GM12872 (cell line): ENCODE results near the gene IL22.

ENCODE experiments used
- TF ChIP-seq, protein P1 (sequence below): IDR thresholded peaks from 3 replicates; pipeline ENCODE4 v1.5.1; 2011; ENCODE audit warnings: low read depth, mild to moderate bottlenecking, low read length, moderate library complexity; ENCODE audit not compliant: insufficient read depth

The IL22 gene, protein sequence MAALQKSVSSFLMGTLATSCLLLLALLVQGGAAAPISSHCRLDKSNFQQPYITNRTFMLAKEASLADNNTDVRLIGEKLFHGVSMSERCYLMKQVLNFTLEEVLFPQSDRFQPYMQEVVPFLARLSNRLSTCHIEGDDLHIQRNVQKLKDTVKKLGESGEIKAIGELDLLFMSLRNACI

DNA sequence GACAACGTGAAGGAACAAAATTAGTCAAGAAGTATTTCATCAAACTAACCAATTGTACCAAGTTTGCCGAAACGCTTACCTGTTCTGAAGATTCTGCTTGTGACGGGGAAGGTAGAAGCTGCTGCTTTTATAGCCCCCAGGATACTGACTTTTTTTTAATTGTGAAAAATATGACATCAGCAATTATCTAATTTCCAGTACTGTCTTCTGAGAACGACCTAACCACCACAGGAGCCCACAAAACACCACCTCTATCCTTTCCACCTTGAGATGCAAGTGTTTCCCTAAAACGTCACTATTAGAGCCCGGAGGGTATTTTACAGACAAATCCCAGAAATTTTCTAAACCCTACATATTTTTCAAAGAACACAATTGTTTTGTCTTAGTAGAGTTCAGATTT lies at the start of gene IL22:
Gene IL22 (minus strand): TSS at position 101 of the 400 bp plus-strand sequence. CDS start 156 bp downstream, outside the sequence.
- TF ChIP-seq, protein P1, sequence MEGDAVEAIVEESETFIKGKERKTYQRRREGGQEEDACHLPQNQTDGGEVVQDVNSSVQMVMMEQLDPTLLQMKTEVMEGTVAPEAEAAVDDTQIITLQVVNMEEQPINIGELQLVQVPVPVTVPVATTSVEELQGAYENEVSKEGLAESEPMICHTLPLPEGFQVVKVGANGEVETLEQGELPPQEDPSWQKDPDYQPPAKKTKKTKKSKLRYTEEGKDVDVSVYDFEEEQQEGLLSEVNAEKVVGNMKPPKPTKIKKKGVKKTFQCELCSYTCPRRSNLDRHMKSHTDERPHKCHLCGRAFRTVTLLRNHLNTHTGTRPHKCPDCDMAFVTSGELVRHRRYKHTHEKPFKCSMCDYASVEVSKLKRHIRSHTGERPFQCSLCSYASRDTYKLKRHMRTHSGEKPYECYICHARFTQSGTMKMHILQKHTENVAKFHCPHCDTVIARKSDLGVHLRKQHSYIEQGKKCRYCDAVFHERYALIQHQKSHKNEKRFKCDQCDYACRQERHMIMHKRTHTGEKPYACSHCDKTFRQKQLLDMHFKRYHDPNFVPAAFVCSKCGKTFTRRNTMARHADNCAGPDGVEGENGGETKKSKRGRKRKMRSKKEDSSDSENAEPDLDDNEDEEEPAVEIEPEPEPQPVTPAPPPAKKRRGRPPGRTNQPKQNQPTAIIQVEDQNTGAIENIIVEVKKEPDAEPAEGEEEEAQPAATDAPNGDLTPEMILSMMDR: no peak

DNA sequence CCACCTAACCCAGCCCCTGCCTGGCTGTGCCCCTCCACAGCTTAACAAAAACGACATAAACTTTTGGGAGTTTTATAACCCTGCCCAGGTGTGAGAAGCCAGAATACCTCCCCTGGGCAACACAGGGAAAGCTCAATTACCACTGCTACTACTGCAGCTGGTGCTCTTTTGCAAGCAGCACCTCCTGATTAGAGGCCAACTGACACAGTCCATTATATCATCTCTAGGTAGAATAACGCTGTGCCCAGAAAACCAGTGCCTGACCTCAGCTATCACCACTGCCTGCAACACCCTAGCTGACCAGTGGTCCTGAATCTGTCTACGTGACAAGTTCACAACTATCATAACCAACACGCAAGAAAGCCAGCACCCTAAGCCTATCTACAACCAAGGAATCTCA lies 44.5 kb upstream of the IL22 start:
- TF ChIP-seq, protein P1: no peak

DNA sequence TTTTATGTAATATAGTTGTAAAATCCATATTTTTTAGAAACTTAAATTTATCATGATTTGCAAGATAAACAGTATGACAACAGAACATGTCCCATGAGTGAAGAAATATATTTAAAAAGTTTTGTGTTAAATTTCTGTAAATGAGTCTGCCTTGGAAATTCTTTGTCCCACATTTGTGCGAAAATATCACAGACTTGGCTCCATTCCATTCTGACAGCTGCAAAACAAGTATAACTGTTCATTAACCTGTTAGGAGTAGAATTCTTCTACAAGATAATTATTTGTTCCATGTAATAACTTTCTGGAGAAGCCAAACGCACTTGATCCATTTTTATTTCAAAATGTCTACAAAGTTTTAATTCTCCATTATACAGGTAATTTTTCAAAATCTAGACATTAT lies 40.8 kb upstream of the IL22 start:
- TF ChIP-seq, protein P1: no peak

DNA sequence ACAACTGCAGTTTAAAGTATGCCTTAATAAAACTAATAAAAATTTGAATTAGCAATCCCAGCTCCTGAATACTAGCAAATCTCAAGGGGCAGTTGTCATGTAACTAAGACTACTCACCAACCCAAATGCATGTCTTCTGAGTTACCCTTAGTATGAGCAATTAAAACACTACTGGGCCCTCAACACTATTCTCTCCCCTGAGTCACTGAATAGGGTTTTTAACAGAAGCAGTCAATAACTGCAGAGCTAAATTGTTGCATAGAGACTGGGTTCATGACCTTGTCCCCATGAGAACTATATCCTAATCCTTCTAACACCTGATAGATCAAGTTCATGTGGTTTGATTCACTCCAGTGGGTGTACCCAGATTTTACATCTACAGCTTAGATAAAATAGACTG lies 39.9 kb upstream of the IL22 start:
- TF ChIP-seq, protein P1: no peak

DNA sequence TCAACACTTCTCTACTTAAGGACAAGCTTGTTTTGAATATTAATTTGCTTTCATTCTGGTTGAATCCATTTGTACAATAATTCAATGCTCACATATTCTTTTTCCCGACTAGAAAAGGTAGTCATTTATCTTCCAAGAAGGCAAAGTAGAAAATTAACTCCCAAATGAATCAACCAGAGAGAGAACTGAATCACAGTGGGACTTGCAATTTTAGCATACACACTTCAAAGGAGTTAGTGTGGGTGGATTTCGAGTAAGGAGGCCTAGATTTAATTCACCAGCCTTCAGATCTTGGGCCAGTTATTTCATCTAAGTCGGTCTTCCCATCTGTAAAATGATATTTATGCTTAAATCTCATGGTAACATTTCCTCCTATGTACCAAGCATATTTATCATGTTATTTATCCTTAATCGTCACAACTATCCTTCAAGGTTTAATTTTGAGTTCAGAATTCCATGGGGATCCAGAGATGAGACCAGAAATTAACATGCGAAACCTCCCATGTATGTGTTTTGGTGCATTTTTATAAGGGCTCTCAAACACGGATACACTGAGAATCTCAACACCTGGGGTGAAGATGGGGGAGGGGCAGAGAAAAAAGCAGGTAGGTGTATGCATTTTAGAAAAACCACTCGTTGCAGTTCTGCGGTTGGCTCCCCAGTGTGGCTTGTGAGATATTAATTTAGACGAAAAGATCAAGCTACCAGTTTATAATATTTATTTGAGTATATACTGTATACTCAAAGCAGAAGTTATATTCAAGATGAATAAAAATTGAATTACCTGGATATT lies 38.9 kb upstream of the IL22 start:
- TF ChIP-seq, protein P1: no peak

DNA sequence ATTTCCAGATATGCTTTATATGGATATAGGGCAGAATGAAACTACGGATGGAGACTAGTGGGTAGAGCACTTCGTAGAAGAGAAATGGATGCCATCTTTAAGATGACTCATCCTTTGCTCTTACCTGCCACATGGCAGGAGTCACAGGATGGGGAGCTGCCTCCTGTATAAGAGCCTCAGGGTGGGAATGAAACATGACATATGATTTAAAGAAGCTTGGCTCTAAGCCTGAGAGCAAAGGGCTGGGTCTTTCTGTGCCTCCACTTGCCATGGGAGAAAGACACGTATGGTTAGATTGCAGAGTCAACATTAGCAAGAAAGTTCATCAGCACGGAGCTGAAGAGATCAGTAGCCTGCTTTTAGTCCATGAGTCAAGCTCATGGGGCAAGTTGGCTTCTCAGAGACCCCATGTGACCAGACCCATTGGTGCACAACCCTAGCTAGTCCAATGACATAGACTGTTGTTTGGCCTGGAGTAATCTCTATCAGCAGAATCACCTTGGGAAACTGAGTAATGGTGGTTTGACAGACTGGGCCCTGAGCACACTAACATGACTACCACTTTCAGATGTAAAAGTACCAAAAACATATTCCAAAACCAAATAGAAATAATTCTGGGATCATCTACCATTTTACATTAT lies 38.1 kb upstream of the IL22 start:
- TF ChIP-seq, protein P1: no peak

DNA sequence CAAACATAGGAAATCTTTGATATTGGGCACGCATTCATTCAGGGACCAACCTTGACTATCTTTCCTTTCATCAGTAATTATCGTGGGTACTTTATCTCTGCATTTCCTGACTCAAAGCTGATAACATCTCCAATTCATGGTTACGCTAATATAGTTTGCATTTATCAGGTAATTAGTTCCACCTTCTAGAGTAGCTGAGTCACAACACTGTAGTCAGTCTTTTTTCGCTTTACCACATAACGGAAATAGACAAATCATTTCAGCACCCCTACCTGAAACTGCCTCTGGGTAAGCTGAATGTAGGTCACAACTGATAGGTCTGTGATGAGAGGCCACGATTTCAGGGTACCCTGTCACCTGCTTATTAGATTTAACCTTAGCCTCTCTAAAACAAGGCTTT lies 36.7 kb upstream of the IL22 start:
- TF ChIP-seq, protein P1: no peak
